ENCODE data around the gene TMEM135. TPM values are rescaled to one million over a fixed set of nuclear protein-coding genes. Genes with fewer than 3 reads are reported as not detected.

The TMEM135 gene
- total RNA-seq, 6 experiments from 2014 or later: 12.2 to 27.9 (median 18.8) TPM

DNA sequence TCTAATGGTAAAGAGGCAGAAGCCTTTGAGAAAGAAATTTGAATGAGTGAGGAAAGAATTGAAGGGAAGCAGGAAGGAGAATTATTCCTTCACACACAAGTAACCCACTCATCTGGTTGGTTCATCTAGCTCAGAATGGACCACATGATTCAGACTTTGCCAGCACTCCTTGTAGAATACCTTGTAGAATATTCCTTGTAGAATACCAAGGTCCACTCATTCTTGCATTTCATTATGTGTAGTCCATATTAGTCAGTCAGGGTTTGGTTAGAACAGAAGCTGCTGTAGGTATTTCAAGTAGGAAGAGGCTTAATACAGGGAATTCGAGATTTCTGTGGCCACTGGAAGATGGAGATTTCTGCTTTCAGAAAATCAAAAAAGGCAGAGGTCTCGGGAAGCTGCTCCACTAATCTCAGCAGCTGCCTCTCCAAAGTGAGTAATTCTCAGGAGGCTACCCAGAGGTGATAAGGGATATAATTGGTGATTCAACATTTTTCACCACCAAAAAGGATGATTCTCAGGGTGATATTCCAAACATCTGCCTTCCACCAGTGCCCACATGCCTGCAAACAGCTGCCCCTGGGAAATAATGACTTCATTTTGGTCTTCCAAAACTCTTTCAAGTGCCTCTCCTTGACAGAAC is 329.1 kb downstream of the TMEM135 start:
- 72% methylated on average over 2 of the region's 2 CpGs for WGBS (ENCODE audit: insufficient coverage, low coverage, low lambda C conversion rate, missing lambda C conversion rate)
- no peak overlapping the region for H3K4me3 ChIP-seq
- no peak overlapping the region for H3K27ac ChIP-seq
- no peak for DNase-seq
- intact Hi-C loops (cut with DNase I): loop anchor here in 1 of 2 donors (10.0 kb wide), 1 partner anchor 58 kb away; no protein-coding TSS in a partner anchor
- H3K4me1 ChIP-seq: no peaks in the 10 kb centered on the region
- no peak for TF ChIP-seq POLR2A (IDR thresholded peaks at IDR 0.05)
- TF ChIP-seq, protein P1, sequence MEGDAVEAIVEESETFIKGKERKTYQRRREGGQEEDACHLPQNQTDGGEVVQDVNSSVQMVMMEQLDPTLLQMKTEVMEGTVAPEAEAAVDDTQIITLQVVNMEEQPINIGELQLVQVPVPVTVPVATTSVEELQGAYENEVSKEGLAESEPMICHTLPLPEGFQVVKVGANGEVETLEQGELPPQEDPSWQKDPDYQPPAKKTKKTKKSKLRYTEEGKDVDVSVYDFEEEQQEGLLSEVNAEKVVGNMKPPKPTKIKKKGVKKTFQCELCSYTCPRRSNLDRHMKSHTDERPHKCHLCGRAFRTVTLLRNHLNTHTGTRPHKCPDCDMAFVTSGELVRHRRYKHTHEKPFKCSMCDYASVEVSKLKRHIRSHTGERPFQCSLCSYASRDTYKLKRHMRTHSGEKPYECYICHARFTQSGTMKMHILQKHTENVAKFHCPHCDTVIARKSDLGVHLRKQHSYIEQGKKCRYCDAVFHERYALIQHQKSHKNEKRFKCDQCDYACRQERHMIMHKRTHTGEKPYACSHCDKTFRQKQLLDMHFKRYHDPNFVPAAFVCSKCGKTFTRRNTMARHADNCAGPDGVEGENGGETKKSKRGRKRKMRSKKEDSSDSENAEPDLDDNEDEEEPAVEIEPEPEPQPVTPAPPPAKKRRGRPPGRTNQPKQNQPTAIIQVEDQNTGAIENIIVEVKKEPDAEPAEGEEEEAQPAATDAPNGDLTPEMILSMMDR (IDR thresholded peaks at IDR 0.05): no peak
- no peak for ATAC-seq
- no peaks in the 10 kb centered on the region for H3K27me3 ChIP-seq
- H3K9me3 ChIP-seq: no peaks in the 10 kb centered on the region
- H3K36me3 ChIP-seq: no peaks in the 10 kb centered on the region

GRCh38 chr11:87368151-87368550 is 330.4 kb downstream of the TMEM135 start:
- no peaks in the 10 kb centered on the region for H3K9me3 ChIP-seq
- no peaks in the 10 kb centered on the region for H3K4me1 ChIP-seq
- 57% methylated on average over 1 of the region's 1 CpG for WGBS (ENCODE audit: insufficient coverage, low coverage, low lambda C conversion rate, missing lambda C conversion rate)
- DNase-seq: no peak
- no peaks in the 10 kb centered on the region for H3K27me3 ChIP-seq
- H3K27ac ChIP-seq: no peak overlapping the region
- TF ChIP-seq, protein P1 (IDR thresholded peaks at IDR 0.05): no peak
- TF ChIP-seq POLR2A (IDR thresholded peaks at IDR 0.05): no peak
- H3K36me3 ChIP-seq: no peaks in the 10 kb centered on the region
- intact Hi-C loops (cut with DNase I): loop anchor here in 1 of 2 donors (10.0 kb wide), 1 partner anchor 57 kb away; no protein-coding TSS in a partner anchor
- peak in 1 of 4 donors; percentile 73 for ATAC-seq
- no peak overlapping the region for H3K4me3 ChIP-seq

DNA sequence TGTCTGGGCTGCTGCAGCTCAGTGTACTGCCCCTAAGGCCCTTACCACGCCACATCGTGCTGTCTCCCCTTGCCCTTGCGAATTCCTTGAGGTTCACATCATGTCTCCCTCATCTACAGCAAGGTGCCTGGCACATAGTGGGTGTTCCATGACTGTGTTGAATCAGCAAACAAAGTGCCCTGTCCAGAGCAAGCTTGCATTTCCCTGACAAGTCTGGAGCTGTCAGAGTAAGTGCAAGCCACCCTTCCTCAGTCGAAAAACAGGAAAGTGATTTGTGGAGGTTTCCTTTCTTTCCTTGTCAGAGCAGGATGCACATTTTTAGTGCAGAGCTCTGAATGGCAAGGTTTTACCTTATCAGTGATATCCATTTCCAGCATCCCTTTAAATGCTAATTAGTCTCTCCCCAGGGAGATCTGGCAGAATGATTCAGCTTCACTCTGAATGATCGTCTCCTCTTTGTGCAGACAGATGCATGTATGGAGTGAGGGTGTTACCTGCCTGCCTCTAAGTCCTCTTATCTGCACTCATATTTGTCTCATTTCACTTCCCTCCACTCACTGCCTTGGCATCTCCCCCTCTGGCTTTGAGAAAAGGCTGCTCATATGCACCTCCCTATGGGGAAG is 331.2 kb downstream of the TMEM135 start:
- Histone ChIP-seq H3K27me3 (no peaks in the 10 kb centered on the region), H3K36me3 (no peaks in the 10 kb centered on the region), H3K27ac (no peak overlapping the region), H3K9me3 (no peaks in the 10 kb centered on the region), H3K4me3 (no peak overlapping the region), H3K4me1 (no peaks in the 10 kb centered on the region)
- WGBS (ENCODE audit: insufficient coverage, low coverage, low lambda C conversion rate, missing lambda C conversion rate): 46% methylated on average over 5 of the region's 5 CpGs
- intact Hi-C loops (cut with DNase I): loop anchor here in 1 of 2 donors (10.0 kb wide), 1 partner anchor 56 kb away; no protein-coding TSS in a partner anchor
- DNase-seq (no peak), ATAC-seq (peak; percentile 33 to 73 (median 48))
- TF ChIP-seq, protein P1 (IDR thresholded peaks at IDR 0.05): no peak
- TF ChIP-seq POLR2A (IDR thresholded peaks at IDR 0.05): no peak

DNA sequence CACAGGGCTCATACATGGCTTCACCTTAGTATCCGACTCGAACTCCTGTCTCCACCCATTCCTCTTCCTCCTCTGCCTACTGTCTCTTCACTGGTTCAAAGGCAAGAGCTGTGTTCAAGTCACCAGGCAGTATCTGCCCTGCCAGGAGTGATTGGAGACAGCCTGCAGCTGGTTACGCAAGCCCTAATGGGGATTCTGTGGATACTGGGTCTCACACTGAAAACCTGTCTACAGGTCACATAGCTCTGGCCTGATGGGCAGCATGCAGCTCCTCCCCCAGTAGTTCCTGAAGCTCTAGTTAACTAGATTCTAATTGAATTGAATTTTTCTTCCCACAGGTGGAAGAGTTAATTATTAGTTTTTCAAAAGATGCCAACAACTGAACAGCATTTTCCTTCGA is 332.2 kb downstream of the TMEM135 start:
- WGBS (ENCODE audit: insufficient coverage, low coverage, low lambda C conversion rate, missing lambda C conversion rate): 83% methylated on average over 3 of the region's 4 CpGs
- no peak overlapping the region for H3K4me3 ChIP-seq
- H3K9me3 ChIP-seq: no peaks in the 10 kb centered on the region
- no peaks in the 10 kb centered on the region for H3K4me1 ChIP-seq
- no peak for DNase-seq
- H3K27ac ChIP-seq: no peak overlapping the region
- H3K27me3 ChIP-seq: no peaks in the 10 kb centered on the region
- no peaks in the 10 kb centered on the region for H3K36me3 ChIP-seq
- no peak for TF ChIP-seq POLR2A (IDR thresholded peaks at IDR 0.05)
- no peak for ATAC-seq
- intact Hi-C loops (cut with DNase I): loop anchor here in 1 of 2 donors (10.0 kb wide), 1 partner anchor 55 kb away; no protein-coding TSS in a partner anchor

DNA sequence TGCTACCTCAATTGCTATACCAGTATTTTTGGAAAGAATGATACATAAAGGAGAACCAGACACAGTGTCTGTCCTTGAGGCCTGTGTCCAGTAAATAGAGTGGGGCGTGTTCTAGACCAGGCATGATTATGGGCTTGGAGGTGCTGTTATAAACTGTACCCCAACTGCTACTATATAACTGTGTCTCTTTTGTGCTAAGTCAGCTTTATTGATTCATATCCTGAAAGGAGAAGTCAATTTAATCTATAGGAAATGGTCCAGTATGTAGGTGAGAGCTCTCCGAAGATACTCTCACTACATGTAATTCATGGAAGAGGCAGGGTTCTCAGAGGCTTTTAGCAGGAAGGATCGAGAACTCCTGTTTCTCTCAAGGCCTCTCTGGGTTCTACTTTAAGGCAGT is 334.3 kb downstream of the TMEM135 start:
- ATAC-seq (no peak), DNase-seq (no peak)
- Histone ChIP-seq H3K36me3 (no peaks in the 10 kb centered on the region), H3K4me3 (no peak overlapping the region), H3K4me1 (no peaks in the 10 kb centered on the region), H3K27ac (no peak overlapping the region), H3K9me3 (no peaks in the 10 kb centered on the region), H3K27me3 (no peaks in the 10 kb centered on the region)
- TF ChIP-seq POLR2A (IDR thresholded peaks at IDR 0.05): no peak
- TF ChIP-seq, protein P1 (IDR thresholded peaks at IDR 0.05): no peak
- 67% methylated on average over 3 of the region's 3 CpGs for WGBS (ENCODE audit: insufficient coverage, low coverage, low lambda C conversion rate, missing lambda C conversion rate)
- intact Hi-C loops (cut with DNase I): no loop called here

Measured in right lobe of liver (tissue), 6 donors.